Stimulated activated CD8-positive, alpha-beta memory T cell treated with anti-CD3 and anti-CD28 coated beads, Interleukin-15, amount 100 ng/mL, for 24 hours (primary cell): ENCODE data around the gene TBC1D10A.

Source experiments
- DNase-seq: peaks from one replicate; pipeline ENCODE4 v3.0.0-alpha.2; 2020; ENCODE audit warnings: low read depth

TBC1D10A gene

DNA sequence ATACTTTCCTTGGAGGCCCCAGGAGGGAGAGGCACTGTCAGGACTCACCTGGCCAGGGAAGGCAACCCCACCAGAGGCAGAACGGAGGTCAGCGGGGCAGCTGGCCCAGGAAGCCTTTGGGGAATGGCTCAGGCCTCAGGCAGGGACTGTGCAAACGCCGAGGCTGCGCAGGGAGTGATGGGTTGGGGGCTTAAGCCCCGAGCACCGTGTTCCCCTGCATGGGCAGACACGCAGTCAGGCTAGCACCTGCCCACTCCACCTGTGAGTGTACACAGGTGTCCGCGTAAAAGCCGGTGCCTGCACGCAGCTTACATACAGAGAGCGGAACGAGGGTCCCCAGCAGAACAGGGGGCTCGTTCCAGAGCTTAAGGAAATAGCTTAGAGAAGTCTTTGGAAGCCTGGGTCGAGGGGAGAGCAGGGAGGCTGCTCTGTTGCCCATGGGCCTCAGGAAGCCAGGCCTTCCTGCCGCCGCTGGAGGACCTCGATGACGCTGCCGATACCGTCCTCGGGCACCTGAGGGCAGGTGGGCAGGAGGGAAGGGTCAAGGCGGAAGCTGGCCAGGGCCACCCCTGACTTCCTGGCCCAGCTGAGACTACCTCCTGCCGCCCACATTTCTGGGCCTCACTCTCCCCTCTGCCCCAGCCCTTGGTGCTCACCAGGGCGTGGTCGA lies 41.4 kb downstream of the TBC1D10A start:
- no peak for DNase-seq

- DNase-seq, result no peak
Measured at GRCh38 chr22:30284666-30285065, 42.1 kb downstream of the TBC1D10A start.

- no peak for DNase-seq
Measured at GRCh38 chr22:30284172-30284571, 42.6 kb downstream of the TBC1D10A start.

GRCh38 chr22:30283342-30283741 lies 43.4 kb downstream of the TBC1D10A start:
- no peak for DNase-seq

- no peak for DNase-seq
Measured at GRCh38 chr22:30282616-30283046, 44.1 kb downstream of the TBC1D10A start.

DNA sequence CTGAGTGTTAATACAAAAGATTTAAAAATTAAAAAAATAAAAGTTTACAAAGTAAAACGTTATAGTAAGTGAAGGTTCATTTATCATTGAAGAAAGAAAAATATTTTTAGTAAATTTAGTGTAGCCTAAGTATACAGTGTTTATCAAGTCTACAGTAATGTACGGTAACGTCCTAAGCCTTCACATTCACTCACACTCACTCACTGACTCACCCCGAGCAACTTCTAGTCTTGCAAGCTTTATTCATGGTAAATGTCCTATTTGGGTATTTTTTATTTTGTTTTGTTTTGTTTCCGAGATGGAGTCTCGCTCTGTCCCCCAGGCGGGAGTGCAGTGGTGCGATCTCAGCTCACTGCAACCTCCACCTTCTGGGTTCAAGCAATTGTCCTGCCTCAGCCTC lies 46.2 kb downstream of the TBC1D10A start:
- DNase-seq, result no peak

DNA sequence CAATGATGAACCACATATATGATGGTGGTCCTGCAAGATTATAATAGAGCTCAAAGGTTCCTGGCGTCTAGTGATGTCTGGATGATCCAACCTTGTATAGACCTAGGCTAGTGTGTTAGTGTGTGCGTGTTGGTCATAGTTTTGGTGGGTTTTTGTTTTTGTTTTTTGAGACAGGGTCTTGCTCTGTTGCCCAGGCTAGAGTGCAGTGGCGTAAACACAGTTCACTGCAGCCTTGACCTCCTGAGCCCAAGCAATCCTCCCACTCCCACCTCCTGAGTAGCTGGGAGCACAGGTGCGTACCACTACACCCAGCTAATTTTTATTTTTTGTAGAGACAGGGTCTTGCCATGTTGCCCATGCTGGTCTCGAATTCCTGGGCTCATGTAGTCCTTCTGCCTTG lies 46.8 kb downstream of the TBC1D10A start:
- DNase-seq, result no peak

- no peak for DNase-seq
Measured at GRCh38 chr22:30279046-30279788, 47.5 kb downstream of the TBC1D10A start.

- DNase-seq, result no peak
Measured at GRCh38 chr22:30277547-30278344, 49.0 kb downstream of the TBC1D10A start.

- DNase-seq, result no peak
Measured at GRCh38 chr22:30276039-30276438, 50.7 kb downstream of the TBC1D10A start.

DNA sequence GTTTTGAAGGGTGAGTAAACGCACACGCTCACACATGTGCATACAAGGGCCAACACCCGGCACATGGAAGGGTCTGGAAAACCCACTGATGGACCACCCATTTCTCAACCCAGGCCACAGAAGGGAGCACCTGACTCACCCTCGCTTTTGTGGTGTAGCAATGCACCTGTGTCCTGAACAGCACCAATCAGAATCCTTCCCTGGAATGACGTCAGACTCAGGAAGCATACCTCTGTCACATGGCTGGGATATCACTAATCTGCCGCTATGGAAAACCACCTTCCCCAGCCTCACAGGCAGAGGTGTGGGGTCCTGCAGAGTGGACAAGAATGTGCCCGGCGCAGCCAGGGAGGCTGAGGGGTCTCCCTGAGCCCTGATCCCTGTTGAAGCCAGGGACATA lies 51.1 kb downstream of the TBC1D10A start:
- no peak for DNase-seq

GRCh38 chr22:30274437-30274812 lies 52.3 kb downstream of the TBC1D10A start:
- DNase-seq, result no peak

GRCh38 chr22:30273711-30274436 lies 52.9 kb downstream of the TBC1D10A start:
- DNase-seq, result no peak

GRCh38 chr22:30272781-30273601 lies 53.8 kb downstream of the TBC1D10A start:
- no peak for DNase-seq

- DNase-seq, result no peak
Measured at GRCh38 chr22:30270832-30271231, 55.9 kb downstream of the TBC1D10A start.

DNA sequence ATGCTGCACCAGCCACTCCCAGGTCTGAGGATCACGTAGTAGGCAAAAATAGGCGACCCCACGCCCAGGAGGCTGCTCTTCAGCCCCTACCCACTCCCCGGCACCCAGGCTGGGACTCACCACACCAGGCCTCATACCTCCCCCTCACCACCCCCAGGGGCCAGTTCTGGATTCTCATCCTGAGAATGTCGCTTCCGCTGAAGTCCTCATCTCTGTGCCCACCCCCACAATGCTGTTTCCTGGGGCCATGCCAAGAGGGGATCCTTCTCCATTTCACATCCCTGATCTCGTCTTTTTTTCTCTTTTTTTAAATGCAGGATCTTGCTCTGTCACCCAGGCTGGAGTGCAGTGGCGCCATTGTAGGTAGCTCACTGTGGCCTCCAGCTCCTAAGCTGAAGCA lies 58.4 kb downstream of the TBC1D10A start:
- no peak for DNase-seq

GRCh38 chr22:30267382-30268302 lies 59.1 kb downstream of the TBC1D10A start:
- no peak for DNase-seq

DNA sequence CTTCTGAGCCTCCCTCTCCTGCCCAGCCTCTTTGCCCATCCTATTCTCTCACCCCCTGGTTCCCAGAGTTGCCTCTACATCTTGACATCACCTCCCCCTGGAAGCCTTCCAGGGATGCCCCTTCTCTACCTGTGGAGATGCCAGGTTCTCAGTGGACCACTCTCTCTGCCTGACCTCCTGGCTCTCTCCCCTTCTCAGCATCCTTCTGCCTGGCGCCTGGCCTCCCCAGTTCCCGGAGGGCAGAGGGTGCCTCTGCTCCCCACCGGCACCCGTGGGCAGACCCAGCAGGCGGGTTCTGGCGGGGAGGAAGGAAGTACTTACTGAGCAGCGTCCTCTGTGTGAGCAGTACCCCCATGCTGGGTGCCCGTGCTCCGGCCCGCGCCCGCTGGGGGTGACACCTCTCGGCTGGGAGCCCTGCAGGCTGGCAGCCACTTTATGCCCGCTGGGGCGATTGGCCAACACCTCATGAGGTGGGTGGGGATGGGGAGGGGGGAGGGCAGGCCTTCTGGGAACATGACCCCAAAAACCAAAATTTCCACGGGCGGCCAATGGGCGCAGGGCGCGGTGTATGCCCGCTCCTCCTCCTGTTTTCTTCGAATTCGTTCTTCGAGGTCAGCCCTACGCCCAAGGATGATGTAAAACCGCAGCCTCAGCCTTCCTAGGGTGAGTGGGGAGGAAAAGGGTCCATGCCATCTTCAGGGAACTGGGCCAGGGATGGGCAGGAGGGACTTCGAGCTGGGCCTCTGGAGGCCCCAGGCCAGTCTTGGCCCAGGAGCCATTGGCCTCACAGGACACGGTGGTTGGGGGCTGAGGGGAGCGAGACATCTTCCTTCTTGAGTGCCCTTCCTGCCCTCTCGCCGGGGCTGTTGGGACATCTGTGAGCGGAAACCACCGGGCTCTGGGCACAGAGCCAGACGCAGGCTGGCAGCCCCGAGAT lies 60.0 kb downstream of the TBC1D10A start, which contains the start of gene OSM:
Gene OSM, minus strand, starts transcription at position 407 of the 937 bp plus-strand sequence. Its CDS starts 52 bp downstream, at position 355.
- DNase-seq, result peak; percentile 47
